SK-N-SH treated with all-trans-retinoic acid at 6 μM for 48 hours (cell line): ENCODE data around the gene OR6C74.

Experiments used
- ARNTL ChIP-seq: fragments of 450-650 bp; formaldehyde crosslinking; IDR thresholded peaks from 2 replicates; pipeline ENCODE4 v1.5.0; 2020; ENCODE audit warnings: low read depth, mild to moderate bottlenecking, moderate library complexity, borderline replicate concordance
- BACH2 ChIP-seq: fragments of 250-450 bp; sonication (Bioruptor Pico); IDR thresholded peaks from 2 replicates; pipeline ENCODE4 v1.9.0; 2021; ENCODE audit warnings: mild to moderate bottlenecking, borderline replicate concordance
- GLIS3 ChIP-seq: fragments of 250-450 bp; sonication (Bioruptor Pico); IDR thresholded peaks from 2 replicates; pipeline ENCODE4 v1.5.0; 2020; ENCODE audit warnings: mild to moderate bottlenecking, moderate library complexity
- ISL1 ChIP-seq: fragments of 250-450 bp; sonication (Bioruptor Pico); IDR thresholded peaks from 2 replicates; pipeline ENCODE4 v2.1.2; 2022; ENCODE audit warnings: mild to moderate bottlenecking, moderate library complexity
- PPARA ChIP-seq: fragments of 250-450 bp; sonication (Bioruptor Pico); IDR thresholded peaks from 2 replicates; pipeline ENCODE4 v1.5.0; 2020; ENCODE audit warnings: mild to moderate bottlenecking, borderline replicate concordance
- TCF4 ChIP-seq: fragments of 250-450 bp; sonication (Bioruptor Pico); IDR thresholded peaks from 2 replicates; pipeline ENCODE4 v1.8.0; 2021; ENCODE audit warnings: mild to moderate bottlenecking, moderate library complexity, borderline replicate concordance
- ZFP30 ChIP-seq: fragments of 450-650 bp; formaldehyde crosslinking; IDR thresholded peaks from 2 replicates; pipeline ENCODE4 v1.5.0; 2022; ENCODE audit warnings: mild to moderate bottlenecking, moderate library complexity
- TF ChIP-seq, protein P1 (sequence below): fragments of 250-450 bp; sonication (Bioruptor Pico); IDR thresholded peaks from 2 replicates; pipeline ENCODE4 v1.5.1; 2020; ENCODE audit warnings: low read depth, mild to moderate bottlenecking, moderate library complexity
- TF ChIP-seq, protein P2 (sequence below): fragments of 250-450 bp; sonication (Bioruptor Pico); IDR thresholded peaks from 2 replicates; pipeline ENCODE4 v1.8.0; 2020; ENCODE audit warnings: mild to moderate bottlenecking, moderate library complexity, borderline replicate concordance
- TF ChIP-seq, protein P3 (sequence below): fragments of 250-450 bp; sonication (Bioruptor Pico); IDR thresholded peaks from 2 replicates; pipeline ENCODE4 v1.5.0; 2020; ENCODE audit warnings: mild to moderate bottlenecking, moderate library complexity
- TF ChIP-seq, protein P4 (sequence below): fragments of 250-450 bp; sonication (Bioruptor Pico); IDR thresholded peaks from 2 replicates; pipeline ENCODE4 v1.8.0; 2021; ENCODE audit warnings: low read depth, mild to moderate bottlenecking, moderate library complexity, borderline replicate concordance

GRCh38 chr12:55220725-55221124 is 23.7 kb upstream of the OR6C74 start, which contains the start of gene OR10A7:
- TF ChIP-seq ARNTL (CRISPR knock-in tag): no peak
- no peak for TF ChIP-seq BACH2
- TF ChIP-seq, protein P1, sequence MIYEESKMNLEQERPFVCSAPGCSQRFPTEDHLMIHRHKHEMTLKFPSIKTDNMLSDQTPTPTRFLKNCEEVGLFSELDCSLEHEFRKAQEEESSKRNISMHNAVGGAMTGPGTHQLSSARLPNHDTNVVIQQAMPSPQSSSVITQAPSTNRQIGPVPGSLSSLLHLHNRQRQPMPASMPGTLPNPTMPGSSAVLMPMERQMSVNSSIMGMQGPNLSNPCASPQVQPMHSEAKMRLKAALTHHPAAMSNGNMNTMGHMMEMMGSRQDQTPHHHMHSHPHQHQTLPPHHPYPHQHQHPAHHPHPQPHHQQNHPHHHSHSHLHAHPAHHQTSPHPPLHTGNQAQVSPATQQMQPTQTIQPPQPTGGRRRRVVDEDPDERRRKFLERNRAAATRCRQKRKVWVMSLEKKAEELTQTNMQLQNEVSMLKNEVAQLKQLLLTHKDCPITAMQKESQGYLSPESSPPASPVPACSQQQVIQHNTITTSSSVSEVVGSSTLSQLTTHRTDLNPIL (CRISPR knock-in tag): no peak
- TF ChIP-seq, protein P2, sequence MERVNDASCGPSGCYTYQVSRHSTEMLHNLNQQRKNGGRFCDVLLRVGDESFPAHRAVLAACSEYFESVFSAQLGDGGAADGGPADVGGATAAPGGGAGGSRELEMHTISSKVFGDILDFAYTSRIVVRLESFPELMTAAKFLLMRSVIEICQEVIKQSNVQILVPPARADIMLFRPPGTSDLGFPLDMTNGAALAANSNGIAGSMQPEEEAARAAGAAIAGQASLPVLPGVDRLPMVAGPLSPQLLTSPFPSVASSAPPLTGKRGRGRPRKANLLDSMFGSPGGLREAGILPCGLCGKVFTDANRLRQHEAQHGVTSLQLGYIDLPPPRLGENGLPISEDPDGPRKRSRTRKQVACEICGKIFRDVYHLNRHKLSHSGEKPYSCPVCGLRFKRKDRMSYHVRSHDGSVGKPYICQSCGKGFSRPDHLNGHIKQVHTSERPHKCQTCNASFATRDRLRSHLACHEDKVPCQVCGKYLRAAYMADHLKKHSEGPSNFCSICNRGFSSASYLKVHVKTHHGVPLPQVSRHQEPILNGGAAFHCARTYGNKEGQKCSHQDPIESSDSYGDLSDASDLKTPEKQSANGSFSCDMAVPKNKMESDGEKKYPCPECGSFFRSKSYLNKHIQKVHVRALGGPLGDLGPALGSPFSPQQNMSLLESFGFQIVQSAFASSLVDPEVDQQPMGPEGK (CRISPR knock-in tag): no peak
- no peak for TF ChIP-seq ISL1 (CRISPR knock-in tag)
- no peak for TF ChIP-seq PPARA (CRISPR knock-in tag)
- TF ChIP-seq, protein P3, sequence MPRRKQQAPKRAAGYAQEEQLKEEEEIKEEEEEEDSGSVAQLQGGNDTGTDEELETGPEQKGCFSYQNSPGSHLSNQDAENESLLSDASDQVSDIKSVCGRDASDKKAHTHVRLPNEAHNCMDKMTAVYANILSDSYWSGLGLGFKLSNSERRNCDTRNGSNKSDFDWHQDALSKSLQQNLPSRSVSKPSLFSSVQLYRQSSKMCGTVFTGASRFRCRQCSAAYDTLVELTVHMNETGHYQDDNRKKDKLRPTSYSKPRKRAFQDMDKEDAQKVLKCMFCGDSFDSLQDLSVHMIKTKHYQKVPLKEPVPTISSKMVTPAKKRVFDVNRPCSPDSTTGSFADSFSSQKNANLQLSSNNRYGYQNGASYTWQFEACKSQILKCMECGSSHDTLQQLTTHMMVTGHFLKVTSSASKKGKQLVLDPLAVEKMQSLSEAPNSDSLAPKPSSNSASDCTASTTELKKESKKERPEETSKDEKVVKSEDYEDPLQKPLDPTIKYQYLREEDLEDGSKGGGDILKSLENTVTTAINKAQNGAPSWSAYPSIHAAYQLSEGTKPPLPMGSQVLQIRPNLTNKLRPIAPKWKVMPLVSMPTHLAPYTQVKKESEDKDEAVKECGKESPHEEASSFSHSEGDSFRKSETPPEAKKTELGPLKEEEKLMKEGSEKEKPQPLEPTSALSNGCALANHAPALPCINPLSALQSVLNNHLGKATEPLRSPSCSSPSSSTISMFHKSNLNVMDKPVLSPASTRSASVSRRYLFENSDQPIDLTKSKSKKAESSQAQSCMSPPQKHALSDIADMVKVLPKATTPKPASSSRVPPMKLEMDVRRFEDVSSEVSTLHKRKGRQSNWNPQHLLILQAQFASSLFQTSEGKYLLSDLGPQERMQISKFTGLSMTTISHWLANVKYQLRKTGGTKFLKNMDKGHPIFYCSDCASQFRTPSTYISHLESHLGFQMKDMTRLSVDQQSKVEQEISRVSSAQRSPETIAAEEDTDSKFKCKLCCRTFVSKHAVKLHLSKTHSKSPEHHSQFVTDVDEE (CRISPR knock-in tag): no peak
- TF ChIP-seq ZFP30 (CRISPR knock-in tag): no peak
- no peak for TF ChIP-seq TCF4
- TF ChIP-seq, protein P4, sequence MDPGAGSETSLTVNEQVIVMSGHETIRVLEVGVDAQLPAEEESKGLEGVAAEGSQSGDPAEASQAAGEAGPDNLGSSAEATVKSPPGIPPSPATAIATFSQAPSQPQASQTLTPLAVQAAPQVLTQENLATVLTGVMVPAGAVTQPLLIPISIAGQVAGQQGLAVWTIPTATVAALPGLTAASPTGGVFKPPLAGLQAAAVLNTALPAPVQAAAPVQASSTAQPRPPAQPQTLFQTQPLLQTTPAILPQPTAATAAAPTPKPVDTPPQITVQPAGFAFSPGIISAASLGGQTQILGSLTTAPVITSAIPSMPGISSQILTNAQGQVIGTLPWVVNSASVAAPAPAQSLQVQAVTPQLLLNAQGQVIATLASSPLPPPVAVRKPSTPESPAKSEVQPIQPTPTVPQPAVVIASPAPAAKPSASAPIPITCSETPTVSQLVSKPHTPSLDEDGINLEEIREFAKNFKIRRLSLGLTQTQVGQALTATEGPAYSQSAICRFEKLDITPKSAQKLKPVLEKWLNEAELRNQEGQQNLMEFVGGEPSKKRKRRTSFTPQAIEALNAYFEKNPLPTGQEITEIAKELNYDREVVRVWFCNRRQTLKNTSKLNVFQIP: no peak
- TF ChIP-seq GLIS3: no peak
